SIG-M5 (cell line): Measurements from ENCODE around the gene HCFC1.

Source experiments
- DNase-seq: peaks from one replicate; lab custom pipeline; 2025; lab: John Stamatoyannopoulos, UW

HCFC1 gene

DNA sequence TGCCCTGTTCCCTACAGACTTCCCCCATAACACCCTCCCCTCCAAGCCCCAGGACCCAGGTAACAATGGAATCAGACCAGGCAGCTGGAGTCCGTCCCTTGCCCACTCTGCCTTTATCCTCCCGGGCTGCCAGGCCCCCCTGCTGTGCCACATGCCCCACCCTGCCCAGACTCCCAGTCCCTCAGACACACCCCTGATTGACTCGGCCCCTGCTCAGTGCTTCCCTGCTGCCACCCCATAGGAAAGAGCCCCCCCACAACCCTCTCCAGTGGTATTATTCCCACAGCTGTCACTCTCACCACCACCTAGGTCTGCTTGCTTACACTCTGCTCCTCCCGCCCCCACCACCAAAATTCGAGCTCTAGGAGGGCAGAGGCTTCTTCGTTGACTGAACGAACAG lies 32.0 kb downstream of the HCFC1 start:
- no peak for DNase-seq

DNA sequence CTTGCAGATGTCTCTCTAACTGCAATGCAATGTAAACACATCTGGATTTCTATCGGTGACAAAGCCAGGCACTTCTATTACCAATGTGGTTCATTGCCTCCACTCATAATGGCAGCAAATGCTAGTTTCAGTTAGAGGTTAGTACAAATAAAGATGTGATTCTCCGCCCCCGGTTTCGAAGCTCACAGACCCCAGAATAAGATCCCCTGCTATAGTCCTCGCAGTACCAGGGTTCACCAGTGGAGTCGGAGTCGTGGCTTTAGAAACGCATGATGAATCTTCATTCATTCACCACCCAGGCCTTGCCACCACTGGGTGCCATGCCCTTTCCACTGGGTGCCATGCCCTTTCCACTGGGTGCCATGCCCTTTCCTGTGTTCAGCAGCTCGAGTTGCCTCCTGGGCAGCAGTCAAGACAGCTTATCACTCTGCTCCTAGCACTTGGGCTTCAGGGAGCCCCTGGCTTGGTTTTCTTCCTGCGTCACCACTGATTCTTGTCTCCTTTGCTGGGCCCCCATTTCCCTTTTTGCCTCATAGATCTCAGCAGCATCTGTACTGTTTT lies 33.3 kb downstream of the HCFC1 start:
- DNase-seq = no peak

DNA sequence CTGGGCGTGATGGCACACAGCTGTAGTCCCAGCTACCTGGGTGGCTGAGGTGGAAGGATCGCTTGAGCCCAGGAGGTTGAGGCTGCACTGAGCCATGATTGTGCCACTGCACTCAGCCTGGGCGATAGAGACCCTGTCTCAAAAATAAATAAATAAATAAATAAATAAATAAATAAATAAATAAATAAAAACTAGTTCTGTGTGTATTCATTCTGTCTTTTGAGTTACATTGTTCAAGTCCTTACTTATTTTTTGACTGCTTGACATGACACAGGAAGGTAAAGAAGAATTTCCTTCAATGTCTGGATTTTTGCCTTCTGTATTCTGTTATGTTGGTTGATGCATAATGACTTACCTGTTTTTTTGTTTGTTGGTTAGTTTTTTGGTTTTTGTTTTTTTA lies 34.6 kb downstream of the HCFC1 start:
- DNase-seq = no peak

DNA sequence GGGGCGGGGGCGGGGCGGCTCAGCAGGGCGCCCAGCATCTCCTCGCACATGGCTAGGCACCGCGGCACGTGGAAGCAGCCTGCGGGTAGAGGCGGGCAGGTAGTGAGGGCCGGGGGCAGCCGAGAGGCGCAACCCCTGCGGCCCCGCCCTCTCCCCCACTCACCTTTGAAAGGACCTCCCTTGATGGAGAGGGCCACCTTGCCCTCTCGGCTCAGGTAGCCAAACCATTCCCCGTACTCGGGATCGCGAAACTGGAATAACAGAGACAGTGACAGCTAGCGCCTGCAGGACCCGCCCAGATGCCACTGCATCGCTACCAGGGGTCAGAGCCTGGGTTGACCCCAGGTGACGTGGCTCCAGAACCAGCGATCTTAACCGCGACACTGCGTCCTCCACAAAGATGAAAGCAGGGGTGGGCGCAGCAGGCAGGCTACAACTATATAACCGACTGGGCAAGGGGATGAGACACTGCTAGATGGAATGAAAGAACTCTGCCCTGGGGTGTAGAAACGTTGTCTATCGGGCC lies 36.2 kb downstream of the HCFC1 start:
- no peak for DNase-seq

DNA sequence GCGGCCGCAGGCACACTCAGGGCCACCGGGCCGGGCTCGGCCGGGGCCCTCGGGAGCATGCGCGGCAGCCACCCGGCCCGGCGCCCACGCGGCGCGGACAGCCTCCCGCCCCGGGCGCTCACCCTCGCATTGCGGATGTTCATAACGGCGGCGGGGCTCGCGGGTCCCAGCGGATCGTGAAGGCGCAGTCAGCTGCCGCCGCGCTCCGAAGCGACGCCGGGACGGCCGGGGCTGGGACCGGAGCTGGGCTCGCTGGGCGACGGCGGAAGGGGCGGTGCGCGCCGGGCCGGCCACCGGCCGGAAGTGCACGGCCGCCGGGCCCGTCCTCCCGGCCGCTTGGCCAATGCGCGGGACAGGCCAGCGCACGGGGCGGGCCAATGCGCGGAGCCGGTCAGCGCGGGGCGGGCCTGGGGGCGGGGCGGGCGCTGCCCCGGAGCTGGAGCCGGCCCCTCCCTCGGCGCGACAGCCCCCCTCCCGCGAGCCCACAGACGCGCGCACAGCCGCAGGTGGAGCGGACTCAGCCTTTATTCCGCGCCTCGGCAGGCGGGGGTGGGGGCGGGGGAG lies 36.8 kb downstream of the HCFC1 start, which contains the start of gene NAA10:
Gene NAA10 (minus strand): TSS at position 276 of the 564 bp plus-strand sequence. CDS start 133 bp downstream, at position 143.
- no peak for DNase-seq

DNA sequence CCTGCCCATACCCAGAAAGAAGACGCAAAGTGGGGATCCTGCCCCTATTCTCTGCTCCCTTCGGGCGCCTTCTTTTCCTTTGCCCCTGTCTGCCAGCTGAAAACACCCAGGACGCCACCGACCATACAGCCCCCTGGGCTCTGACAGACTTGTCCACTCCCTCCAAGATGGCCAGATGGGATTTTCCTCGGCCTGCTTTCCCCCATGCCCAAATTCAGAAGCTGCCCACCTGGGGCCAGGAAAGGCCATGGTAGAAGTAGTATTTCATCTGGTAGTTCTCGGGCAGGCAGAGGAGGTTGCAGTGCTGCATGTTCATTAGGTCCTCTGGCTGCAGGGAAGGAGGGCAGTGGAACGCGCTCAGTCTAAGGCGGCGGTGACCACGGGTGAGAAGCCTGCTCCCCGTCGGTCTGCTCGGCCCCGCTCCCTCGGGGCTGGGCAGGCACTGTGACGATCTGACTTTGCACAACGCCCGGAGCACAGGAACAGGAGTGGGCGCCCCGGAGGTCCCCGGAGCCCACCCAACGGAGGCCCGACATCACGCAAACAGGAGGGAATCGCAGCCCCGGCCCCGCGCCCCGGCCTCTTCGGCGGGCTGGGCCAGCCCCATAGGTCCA lies 37.4 kb downstream of the HCFC1 start:
- no peak for DNase-seq

DNA sequence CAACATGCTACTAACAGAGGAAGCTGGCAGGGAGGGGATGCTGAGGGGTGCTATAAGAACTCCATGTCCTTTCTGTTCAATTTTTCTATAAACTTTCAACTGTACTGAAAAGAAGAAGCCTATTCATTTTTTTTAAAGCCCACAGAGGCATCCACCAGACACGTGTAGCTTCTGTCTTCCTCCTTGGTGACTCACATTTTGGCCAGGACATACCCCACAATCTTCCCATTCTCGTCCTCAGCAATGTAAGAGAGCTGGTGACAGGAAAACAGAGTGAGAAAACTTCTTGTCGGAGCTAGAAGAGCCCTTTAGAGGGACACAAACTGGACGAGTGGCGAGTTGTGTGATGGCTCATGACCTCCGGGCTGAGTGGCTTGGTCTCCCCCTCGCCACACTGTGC lies 37.9 kb downstream of the HCFC1 start:
- no peak for DNase-seq

DNA sequence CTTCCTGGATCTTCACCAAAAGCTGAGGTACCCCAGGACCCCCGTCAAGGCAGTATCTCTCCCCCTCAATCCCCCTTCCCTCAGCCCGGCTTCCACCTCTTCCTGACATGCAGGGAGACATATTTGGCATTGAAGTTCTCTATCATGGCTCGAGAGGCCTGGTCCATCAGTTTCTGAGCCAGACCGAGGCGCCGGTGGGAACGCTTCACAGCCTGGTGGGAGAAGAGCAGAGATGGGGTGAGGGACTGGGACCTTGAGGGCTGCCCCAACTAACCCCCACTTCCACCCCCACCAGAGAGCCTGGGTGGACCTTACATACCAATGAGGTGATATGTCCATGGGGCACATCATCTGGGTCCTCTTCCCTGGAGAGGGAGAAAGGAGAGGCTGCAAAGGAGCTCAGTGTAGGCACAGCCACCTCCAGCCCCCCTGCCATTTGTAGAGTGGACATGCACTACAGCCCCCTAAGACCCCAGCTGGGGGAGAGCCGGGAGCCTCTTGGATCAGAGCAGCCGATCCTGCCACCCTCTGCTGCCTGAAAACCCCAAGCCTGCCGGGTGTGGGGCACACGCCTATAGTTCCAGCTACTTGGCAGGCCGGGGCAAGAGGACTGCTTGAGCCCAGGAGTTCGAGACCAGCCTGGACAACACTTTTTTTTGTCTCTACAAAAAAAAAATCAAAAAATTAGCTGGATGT lies 39.2 kb downstream of the HCFC1 start:
- no peak for DNase-seq

DNA sequence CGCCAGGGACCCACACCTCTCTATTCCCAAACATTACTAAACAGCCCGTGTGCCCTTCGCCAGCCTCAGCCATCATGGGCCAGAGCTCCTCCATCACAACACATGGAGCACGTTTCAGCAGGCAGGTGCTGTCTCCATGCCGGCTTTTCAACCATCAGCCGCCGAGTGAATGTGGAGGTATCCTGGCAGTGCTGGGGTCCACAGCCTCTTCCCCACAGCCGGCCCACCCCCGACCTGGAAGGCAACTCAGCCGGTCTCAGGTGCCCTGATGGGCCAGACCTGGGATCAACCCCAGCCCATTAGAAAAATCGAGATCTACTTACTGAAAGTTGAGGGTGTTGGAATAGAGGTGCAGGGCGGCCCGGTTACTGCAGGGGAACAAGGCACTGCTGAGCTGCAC lies 39.9 kb downstream of the HCFC1 start:
- DNase-seq = no peak

DNA sequence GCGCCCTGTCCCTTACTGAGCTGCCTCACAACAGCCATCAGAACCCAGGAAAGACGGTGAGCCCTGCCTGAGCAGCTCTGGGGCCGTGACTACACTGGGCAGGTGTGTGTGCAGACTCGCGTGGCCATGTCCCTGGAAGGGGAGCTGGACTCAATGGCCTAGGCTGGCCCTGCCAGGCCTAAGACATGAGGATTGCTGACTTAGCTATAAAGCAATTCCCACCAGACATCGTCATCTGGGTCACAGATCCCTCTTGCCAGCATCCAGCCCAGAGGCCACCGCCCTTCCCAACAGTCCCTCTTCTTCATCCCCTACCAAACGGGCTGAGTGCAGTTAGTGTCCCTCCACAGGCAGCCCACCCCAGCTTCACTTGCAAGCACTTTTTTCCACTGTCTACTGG lies 40.5 kb downstream of the HCFC1 start:
- no peak for DNase-seq

DNA sequence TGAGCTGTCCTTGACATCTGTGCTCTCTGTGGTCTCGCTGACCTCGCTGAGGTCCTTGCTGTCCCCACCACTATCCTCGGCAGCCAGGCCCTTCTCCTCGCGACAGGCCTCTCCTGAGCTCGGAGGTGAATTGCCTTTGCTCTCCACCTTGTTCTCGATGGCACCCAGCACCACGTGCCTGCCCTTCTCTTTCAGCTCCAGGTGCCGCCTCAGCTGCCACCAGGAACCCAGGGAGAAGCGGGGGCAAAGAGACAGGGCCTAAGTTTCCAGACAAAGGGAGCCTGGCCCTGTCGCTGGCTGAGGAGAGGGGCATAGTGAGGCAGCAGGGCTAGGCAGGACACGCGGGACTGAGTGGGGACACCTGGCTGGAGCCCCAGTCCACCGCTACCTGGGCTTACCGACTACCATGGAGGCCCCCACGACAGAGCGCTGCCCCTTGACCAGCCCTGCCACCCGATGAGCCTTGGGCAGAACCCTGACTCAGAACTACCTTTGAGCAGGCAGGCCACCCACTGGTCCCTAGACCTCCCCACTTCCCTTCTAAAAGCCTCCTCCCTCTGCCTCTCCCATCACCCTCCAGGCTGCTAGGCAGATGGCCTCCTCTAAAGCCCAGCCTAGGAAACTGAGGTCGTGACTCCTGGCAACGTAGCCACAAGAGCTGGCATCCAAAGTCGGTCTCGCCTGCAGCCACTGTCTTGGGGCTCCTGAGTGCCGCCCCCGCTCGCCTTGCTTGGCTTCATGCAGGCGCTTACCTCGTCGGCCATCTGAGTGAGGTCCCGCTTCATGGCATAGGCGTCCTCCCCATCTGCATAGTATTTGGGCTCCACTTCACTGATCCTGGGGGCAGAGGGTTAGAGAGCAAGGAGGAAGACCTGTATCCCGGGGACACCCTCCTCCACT lies 41.4 kb downstream of the HCFC1 start:
- no peak for DNase-seq

DNA sequence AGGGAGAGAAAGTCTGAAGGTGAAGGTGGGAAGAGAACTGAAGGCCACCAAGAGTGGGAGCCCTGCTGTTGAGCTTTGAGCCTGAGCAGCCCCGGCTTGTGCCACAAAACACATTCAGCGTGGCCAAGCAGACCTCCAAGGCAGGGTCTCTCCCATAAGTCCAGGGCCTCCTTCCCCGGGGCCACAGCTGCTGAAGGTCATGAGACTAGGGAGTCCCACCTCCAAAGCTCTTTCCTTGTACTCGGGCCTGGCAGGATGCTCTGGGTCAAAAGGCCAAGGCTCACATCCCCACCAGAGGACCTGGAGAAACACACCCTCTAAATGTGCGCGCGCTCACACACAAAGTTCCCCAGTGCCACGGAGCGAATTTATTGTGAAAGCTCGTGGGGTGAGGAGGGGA lies 42.0 kb downstream of the HCFC1 start:
- no peak for DNase-seq

DNA sequence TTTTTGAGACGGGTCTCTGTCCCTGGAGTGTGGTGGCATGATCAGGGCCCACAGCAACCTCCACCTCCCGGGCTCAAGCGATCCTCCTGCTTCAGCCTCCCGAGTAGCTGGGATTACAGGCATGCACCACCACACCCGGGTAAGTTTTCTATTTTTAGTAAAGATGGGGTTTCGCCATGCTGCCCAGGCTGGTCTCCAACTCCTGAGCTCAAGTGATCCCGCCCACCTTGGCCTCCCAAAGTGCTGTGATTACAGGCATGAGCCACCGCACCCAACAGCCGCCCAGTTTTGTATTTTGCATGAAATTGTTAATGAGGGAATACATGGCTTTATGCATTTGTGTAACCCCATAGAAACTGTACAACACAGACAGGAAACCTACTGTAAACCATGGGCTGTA lies 42.8 kb downstream of the HCFC1 start:
- no peak for DNase-seq

DNA sequence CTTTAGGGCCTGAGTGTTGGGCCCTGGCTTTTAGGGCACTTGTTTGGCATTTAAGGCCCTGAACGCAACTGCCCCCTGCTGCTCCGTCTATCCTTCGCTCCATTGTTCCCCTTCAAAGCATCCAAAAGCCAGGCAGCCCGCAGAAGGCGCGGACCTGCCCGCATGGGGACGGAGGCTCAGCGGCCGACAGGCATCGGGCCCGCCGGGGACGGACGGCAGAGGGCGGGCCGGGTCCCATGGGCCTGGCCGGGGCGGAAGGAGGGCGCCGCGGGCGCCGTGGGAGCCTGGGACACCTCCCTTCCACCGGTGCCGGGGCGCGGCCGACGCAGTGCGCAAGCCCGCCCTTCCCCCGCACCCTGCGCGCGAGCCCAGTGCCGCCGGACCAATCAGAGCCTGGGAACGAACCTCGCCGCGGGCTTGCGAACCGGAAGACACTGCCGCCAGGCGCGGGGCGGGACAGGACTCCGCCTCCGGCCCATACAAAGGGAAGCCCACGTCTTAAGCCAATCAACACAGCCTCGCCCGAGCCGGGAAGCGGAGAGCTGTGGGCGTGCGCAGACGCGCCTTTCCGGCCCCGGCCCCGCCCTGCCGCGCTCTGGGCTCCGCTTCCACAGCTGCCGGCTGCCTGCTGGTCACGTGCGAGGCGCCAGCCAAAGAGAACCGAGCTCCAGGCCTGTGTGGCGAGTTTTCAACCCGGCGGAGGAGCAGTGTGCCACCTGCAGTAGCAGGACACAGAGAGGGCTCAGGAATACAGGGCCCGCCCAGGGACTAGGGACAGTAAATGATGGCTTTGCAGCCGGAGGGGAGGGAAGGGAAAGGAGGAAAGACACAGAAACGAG lies 43.5 kb downstream of the HCFC1 start:
- peak; percentile 77 for DNase-seq

DNA sequence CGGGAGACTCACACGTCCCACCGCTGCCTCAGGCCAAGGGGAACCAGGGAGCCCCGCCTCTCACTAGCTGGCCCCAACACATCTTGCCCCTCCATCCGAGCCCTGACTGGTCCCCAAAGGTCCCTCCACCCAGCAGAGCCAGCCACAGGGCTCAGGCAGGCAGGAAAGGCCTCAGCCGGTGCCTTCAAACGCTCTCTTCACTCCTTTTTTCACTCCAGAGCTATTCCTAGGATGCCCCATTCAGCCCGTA lies 44.0 kb downstream of the HCFC1 start:
- DNase-seq = no peak

DNA sequence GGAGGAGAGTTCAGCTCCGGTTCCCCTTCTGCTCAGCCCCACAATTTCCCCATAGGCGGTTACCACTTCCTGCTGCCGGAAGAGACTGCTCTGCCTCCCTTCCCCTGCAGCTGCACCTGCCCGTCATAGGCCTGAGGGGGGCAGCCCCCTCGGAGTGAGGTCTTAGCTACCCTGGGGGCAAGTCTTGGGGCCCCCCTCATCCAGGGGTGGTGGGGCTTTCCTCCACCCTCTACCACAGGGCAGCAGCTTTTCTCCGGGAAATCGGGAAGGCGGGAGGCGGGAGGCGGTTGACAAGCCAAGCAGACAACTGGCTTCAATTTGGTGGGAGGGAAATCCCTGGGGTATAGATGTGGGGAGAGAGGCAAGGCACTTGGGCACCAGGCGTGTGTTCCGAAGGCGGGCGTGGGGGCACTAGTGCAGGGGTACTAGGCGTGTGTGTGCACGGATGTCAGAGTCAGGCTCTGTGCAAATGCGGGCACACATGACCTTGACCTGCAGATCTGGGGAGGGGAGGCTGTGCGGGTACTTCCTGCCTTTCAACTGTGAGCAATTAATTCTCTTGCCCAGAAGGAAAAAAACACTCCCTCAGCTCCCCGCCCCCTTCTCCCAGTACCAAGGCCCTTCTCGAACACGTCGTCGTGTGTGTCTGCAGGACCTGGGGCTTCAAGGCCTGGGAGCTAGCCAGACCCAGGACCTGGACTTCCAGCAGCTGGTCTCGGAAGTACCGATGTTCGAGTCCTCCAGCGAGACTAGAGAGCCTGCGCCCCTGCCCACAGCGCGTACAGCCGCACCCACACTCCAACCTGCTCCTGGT lies 44.6 kb downstream of the HCFC1 start:
- DNase-seq = peak; percentile 79

DNA sequence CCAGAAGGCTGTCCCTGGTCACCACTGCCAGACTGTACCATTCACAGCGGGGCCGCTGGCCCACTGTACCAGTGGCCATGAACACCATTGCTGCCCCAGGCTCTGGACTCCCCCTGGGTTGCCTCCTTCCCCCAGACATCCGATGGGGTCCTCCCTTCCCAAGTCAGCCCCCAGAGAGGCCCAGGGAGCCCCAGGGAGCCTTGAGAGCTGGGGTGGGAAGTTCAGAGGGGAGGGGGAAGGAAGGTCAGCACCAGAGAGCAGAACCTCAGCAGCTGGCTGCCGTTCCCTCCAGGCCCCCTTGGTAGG lies 45.1 kb downstream of the HCFC1 start:
- DNase-seq = no peak

DNA sequence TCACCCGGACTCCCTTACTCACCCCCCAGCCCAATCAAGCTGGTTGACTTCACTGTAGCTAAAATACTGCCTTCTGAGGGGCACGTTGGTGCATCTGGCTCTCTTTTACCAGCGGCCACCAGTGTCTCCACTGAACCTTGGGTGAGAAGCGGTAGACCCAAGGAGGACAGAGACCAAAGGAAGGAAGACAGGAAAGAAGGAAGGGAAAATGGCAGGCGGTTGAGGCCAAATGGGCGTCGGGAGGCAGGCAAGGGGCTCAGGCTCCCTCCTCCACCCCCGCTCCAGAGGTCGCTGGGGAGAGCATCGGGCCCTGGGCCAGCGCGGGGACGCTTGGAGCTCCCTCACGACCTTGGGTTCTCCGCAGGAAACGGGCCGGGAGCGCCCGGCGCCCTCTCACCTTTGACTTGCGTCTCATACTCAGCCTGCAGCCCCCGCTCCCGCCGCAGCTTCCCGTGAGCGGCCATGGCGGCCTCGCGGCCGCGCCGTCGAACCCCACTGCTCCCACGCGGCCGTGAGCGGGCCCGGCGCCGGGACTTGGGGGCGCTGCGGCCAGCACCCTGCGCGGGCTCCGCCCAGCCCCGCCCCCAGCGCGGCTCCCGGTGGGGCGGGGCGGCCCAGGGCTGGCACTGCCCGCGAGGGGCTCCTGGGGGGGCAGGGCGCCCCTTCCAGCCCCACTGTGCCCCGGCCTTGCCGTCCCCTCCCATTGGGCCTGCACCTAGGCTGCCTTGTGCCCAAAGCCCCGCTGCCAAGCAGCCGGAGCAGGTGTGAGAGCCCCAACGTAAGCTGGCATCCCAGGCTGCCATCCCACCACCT lies 45.7 kb downstream of the HCFC1 start, which contains the start of gene ARHGAP4:
Gene ARHGAP4 (minus strand): TSS at position 526 of the 813 bp plus-strand sequence. CDS start 62 bp downstream, at position 464.
- DNase-seq = no peak

DNA sequence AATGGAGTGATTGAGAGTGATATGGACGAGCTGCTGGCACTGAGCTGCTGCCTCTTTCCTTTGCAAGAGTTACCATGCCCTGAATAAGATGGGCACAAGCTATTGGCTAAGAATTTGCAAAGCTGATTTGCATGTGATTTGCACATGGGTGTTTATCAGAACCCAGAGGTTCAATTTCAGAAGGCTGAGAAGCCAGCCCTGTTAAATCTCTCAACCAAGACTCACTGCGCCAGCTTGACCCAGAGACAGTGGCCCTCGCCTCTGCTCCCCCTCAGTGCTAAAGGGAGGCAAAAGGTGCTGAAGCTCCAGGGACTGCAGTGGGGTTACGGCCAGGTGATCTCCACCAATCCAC lies 46.3 kb downstream of the HCFC1 start:
- DNase-seq = no peak
